MM.1S (cell line): ENCODE measurements around the gene PRR35.

ENCODE experiments used
- CTCF ChIP-seq: fragments of 300-600 bp; sonication (generic); IDR thresholded peaks from 2 replicates; pipeline ENCODE4 v1.5.1; 2016; ENCODE audit warnings: antibody characterized with exemption, low read length, mixed read lengths
- EZH2 ChIP-seq: fragments of 300-600 bp; sonication (generic); optimal IDR thresholded peaks from 2 replicates; pipeline ENCODE3; 2017; ENCODE audit warnings: low read depth, mild to moderate bottlenecking, antibody characterized with exemption, low read length, mixed read lengths
- EZH2phosphoT487 ChIP-seq: fragments of 300-600 bp; sonication (generic); IDR thresholded peaks from 2 replicates; pipeline ENCODE4 v1.6.1; 2018; ENCODE audit warnings: antibody characterized with exemption, low read length

- TF ChIP-seq CTCF (no peak), EZH2 (no peak), EZH2phosphoT487 (no peak)
Measured at GRCh38 chr16:522320-523096, 37.7 kb upstream of the PRR35 start.
